PC-9 (cell line): ENCODE results near the gene CPN2.

ENCODE experiments used
- CTCF ChIP-seq: fragments of 200-600 bp; sonication (generic); conservative IDR thresholded peaks from 2 replicates; pipeline ENCODE4 v1.6.1; 2017; ENCODE audit warnings: mixed run types, antibody characterized with exemption, mild to moderate bottlenecking, moderate library complexity
- EZH2 ChIP-seq: fragments of 200-600 bp; sonication (generic); IDR thresholded peaks from 2 replicates; pipeline ENCODE4 v1.8.0; 2017; ENCODE audit warnings: antibody characterized with exemption, low read depth

DNA sequence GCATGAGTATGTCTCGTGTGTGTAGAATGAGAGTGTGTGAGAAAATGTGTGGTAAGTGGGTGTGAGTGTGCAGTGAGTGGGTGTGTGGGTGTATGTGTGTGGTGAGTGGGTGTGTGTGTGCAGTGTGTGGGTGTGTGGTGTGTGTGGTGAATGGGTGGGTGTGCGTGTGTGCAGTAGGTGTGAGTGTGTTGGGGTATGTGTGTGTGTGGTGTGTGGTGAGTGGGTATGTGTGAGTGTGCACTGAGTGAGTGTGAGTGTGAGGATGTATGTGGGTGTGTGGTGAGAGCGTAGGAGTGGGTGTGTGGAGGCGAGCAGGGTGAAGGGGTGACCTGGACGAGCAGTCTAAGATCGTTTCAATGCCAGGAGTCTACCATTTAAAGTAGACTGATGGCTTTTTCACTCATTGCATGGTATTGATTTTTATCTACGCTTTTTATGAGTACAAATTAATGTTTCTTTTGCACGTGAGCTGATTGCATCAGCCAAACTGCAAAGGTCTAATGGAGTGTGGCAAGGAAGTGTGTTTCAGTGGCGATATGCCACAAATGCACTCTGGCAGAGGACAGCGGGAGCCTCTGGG lies 1.6 kb upstream of the CPN2 start:
- no peak for TF ChIP-seq CTCF
- TF ChIP-seq EZH2: no peak
